IPS-NIHi11 (cell line): Measurements from ENCODE around the gene LILRA1.
"Not testable (repeated sequence)": the region's sequence is repeated elsewhere in the genome, so short reads cannot be mapped to it uniquely, and the experiment has no call there.

Source experiments
- DNase-seq: peaks from one replicate; pipeline ENCODE4 v3.0.0; 2012; ENCODE audit warnings: mixed read lengths, low spot score

Gene LILRA1

GRCh38 chr19:54624934-54625730 is 31.7 kb downstream of the LILRA1 start:
- DNase-seq: not testable (repeated sequence)

- no peak for DNase-seq
These were observed 33.3 kb downstream of the LILRA1 start for GRCh38 chr19:54626757-54627156.

- DNase-seq: not testable (repeated sequence)
These were observed 34.5 kb downstream of the LILRA1 start for GRCh38 chr19:54627912-54628311.

- not testable (repeated sequence) for DNase-seq
These were observed 36.8 kb downstream of the LILRA1 start, which contains the start of gene LILRB1 for GRCh38 chr19:54630262-54630661. LILRB1 (plus strand) TSS chr19:54630484; CDS start chr19:54631074, 590 bp downstream.

GRCh38 chr19:54630782-54631181 is 37.4 kb downstream of the LILRA1 start:
- DNase-seq: no peak

- DNase-seq: not testable (repeated sequence)
These were observed 38.3 kb downstream of the LILRA1 start for GRCh38 chr19:54631489-54632337.

- DNase-seq: not testable (repeated sequence)
These were observed 39.1 kb downstream of the LILRA1 start for GRCh38 chr19:54632517-54632916.

GRCh38 chr19:54633401-54633800 is 40.0 kb downstream of the LILRA1 start:
- DNase-seq: no peak

- DNase-seq: not testable (repeated sequence)
These were observed 42.6 kb downstream of the LILRA1 start for GRCh38 chr19:54636081-54636480.

- no peak for DNase-seq
These were observed 45.3 kb downstream of the LILRA1 start for GRCh38 chr19:54638683-54639082.

- DNase-seq: not testable (repeated sequence)
These were observed 49.5 kb downstream of the LILRA1 start for GRCh38 chr19:54642953-54643352.

GRCh38 chr19:54643583-54643982 is 50.2 kb downstream of the LILRA1 start:
- not testable (repeated sequence) for DNase-seq

GRCh38 chr19:54644056-54644455 is 50.6 kb downstream of the LILRA1 start:
- no peak for DNase-seq

- no peak for DNase-seq
These were observed 53.0 kb downstream of the LILRA1 start for GRCh38 chr19:54646331-54646841.

- DNase-seq: no peak
These were observed 54.7 kb downstream of the LILRA1 start for GRCh38 chr19:54648129-54648528.

GRCh38 chr19:54650108-54650655 is 56.8 kb downstream of the LILRA1 start:
- no peak for DNase-seq
